OCI-LY7 (cell line): Measurements from ENCODE around the gene ZNF598. TPM values are rescaled to one million over a fixed set of nuclear protein-coding genes. Genes with fewer than 3 reads are reported as not detected.
A peak's percentile ranks its signal among the peaks of the same experiment; 100 is the strongest.

Experiments
- Bru-seq: library from RNA; stranded (reverse); fragments of 400-500 nt; gene quantifications from one replicate; lab custom pipeline; 2021; lab: Mats Ljungman, UMichigan
- BruChase-seq, 2 experiments: library from RNA; stranded (reverse); fragments of 400-500 nt; gene quantifications; one replicate each; lab custom pipeline; 2021; lab: Mats Ljungman, UMichigan
- BruUV-seq: library from RNA; stranded (reverse); fragments of 400-500 nt; replicated peaks from 2 replicates; lab custom pipeline; 2021; lab: Mats Ljungman, UMichigan
- CTCF ChIA-PET: fragments of 300-600 bp; sonication (Branson Sonifier 250); formaldehyde crosslinking; loops from one replicate; lab custom pipeline; 2022; ENCODE audit warnings: antibody characterized with exemption; ENCODE audit not compliant: unreplicated experiment; lab: Charles Lee
- POLR2A ChIA-PET: fragments of 300-600 bp; sonication (Branson Sonifier 250); formaldehyde crosslinking; loops from one replicate; lab custom pipeline; 2022; ENCODE audit warnings: antibody characterized with exemption; lab: Charles Lee
- DNase-seq: peaks from one replicate; pipeline ENCODE4 v3.0.0-alpha.2; 2015; ENCODE audit warnings: low spot score
- H2AFZ ChIP-seq: fragments of 200-600 bp; sonication (generic), shearing (Covaris generic); 2 replicates; pipeline ENCODE4 v1.6.1; 2014; ENCODE audit warnings: mild to moderate bottlenecking, antibody characterized with exemption, low read length, moderate library complexity
- H3K27ac ChIP-seq: fragments of 200-600 bp; sonication (generic); 2 replicates; pipeline ENCODE4 v1.5.1; 2014; ENCODE audit warnings: mixed run types, low read depth, mild to moderate bottlenecking, moderate library complexity, low read length, inconsistent platforms; ENCODE audit not compliant: poor library complexity, severe bottlenecking
- H3K36me3 ChIP-seq: fragments of 200-600 bp; sonication (generic); 2 replicates; pipeline ENCODE4 v1.6.1; 2014; ENCODE audit warnings: mild to moderate bottlenecking, antibody characterized with exemption, low read length, moderate library complexity, mixed read lengths; ENCODE audit not compliant: insufficient read depth
- H3K4me1 ChIP-seq: fragments of 200-600 bp; sonication (generic); 2 replicates; pipeline ENCODE4 v1.5.1; 2014; ENCODE audit warnings: mild to moderate bottlenecking, low read length; ENCODE audit not compliant: insufficient read depth, poor library complexity, severe bottlenecking
- H3K4me2 ChIP-seq: fragments of 200-600 bp; sonication (generic); 2 replicates; pipeline ENCODE4 v1.6.1; 2014; ENCODE audit warnings: mild to moderate bottlenecking, low read length
- H3K4me3 ChIP-seq: fragments of 200-600 bp; sonication (generic); 2 replicates; pipeline ENCODE4 v1.5.1; 2014; ENCODE audit warnings: mild to moderate bottlenecking, low read depth, low read length; ENCODE audit not compliant: poor library complexity, severe bottlenecking
- H3K79me2 ChIP-seq: fragments of 200-600 bp; sonication (generic); 2 replicates; pipeline ENCODE4 v1.6.1; 2016; ENCODE audit warnings: low read depth, mild to moderate bottlenecking, low read length, moderate library complexity, mixed read lengths; ENCODE audit not compliant: insufficient read depth
- H3K9me2 ChIP-seq: fragments of 200-600 bp; sonication (generic); 2 replicates; pipeline ENCODE4 v1.6.1; 2016; ENCODE audit warnings: mild to moderate bottlenecking, low read length, mixed read lengths; ENCODE audit not compliant: insufficient read depth
- H3K9me3 ChIP-seq: fragments of 200-600 bp; sonication (generic); 2 replicates; pipeline ENCODE4 v1.6.1; 2014; ENCODE audit warnings: mild to moderate bottlenecking, mixed run types, low read length, mixed read lengths
- H4K20me1 ChIP-seq: fragments of 200-600 bp; sonication (generic); 2 replicates; pipeline ENCODE4 v1.6.1; 2014; ENCODE audit warnings: mild to moderate bottlenecking, antibody characterized with exemption, low read length, moderate library complexity, mixed read lengths; ENCODE audit not compliant: insufficient read depth
- EZH2phosphoT487 ChIP-seq: fragments of 200-600 bp; sonication (generic); IDR thresholded peaks from 2 replicates; pipeline ENCODE4 v1.6.1; 2018; ENCODE audit warnings: low read depth, borderline replicate concordance, mild to moderate bottlenecking, mixed run types, antibody characterized with exemption, low read length, moderate library complexity, mixed read lengths
- intact Hi-C: fragments of 100-400 bp; cut with micrococcal nuclease; formaldehyde crosslinking; loops from one replicate; pipeline ENCODE4 v1.10.0; 2022; ENCODE audit not compliant: unreplicated experiment
- long read RNA-seq: library from polyadenylated mRNA; stranded (forward); transcript quantifications from one replicate; pipeline ENCODE4 v2.0.0, GENCODE V29; 2022
- total RNA-seq, 2 experiments: library from RNA; depleted of rRNA in 1 of 2; stranded (reverse); fragments of >200 nt in 1 of 2; shearing (Covaris generic) in 1 of 2; gene quantifications; 2 replicates each; pipeline ENCODE4 v1.2.3, GENCODE V29; 2014 to 2022
- TF ChIP-seq, protein P1 (sequence below): fragments of 200-600 bp; sonication (generic); conservative IDR thresholded peaks from 2 replicates; pipeline ENCODE4 v1.5.1; 2014; ENCODE audit warnings: mild to moderate bottlenecking, antibody characterized with exemption, low read length, moderate library complexity, mixed read lengths

ZNF598 gene
- total RNA-seq (2014; rRNA removed; shearing (Covaris generic)) (26.3 and 37.2 TPM in 2 replicates), total RNA-seq (2022) (80.4 and 83.8 TPM in 2 replicates), Bru-seq, nascent RNA (percentile 57 among the genes with signal in this experiment), BruChase-seq, experiment 1, labeled RNA remaining after a 6-hour chase (percentile 69 among the genes with signal in this experiment), BruChase-seq, experiment 2, labeled RNA remaining after a 2-hour chase (percentile 77 among the genes with signal in this experiment)
- long read RNA-seq, transcript ZNF598-204 (12 exons, 3,371 nt) = major isoform, 7 of 30 reads
- long read RNA-seq, partial matches to known transcripts = 9 of 30 reads
- long read RNA-seq, other reads (novel, unspliced or antisense) = 13 of 30 reads

DNA sequence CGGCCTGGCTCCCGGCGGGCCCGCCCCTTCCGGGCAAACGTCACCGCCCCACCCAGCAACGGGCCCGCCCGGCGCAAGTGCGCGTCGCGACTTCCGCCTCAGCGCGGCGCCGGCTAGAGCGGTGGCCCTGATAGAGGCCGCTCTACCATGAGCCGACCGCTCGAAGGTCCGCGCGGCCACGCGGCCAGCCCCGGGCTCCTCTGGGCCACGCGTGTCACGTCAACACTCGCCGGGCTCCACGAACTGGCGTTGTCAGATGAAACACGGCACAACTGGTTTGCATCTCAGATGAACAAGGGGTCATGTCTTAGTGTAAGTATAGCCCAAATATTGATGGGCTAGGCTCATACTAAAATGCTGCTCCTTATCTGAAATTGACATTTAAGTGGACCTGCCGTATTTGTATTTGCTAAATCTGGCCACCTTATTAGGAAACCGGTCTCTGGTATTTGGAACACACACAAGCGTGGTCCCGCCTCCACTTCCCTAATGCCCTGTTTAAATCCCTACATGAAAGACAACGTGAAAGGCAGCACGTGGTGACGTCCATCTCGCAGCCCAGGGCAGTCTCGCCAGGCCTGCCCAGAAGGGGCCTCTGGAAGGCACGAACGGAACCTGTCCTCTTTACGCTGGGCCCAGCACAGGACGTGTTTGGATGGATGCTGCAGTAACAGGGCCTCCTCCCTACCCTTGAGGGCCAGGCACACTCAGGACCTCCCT is at the start of gene ZNF598:
TSS of gene ZNF598 (minus strand) at position 31 of the 720 bp plus-strand sequence.
- TSS peak; percentile 97 for BruUV-seq
- H3K9me2 ChIP-seq = no peaks in the 10 kb centered on the region
- H3K27ac ChIP-seq = peak within 1 kb of the TSS; percentile 66
- peaks cover 42% of the 10 kb centered on the region for H3K79me2 ChIP-seq
- peak within 1 kb of the TSS; percentile 80; the same call in 1 of the 2 replicates for H2AFZ ChIP-seq
- CTCF ChIA-PET = no interaction called here
- H3K4me1 ChIP-seq = peaks cover 27% of the 10 kb centered on the region
- POLR2A ChIA-PET = no interaction called here
- DNase-seq = peak; percentile 92
- intact Hi-C loops = loop anchor here (2.0 kb wide), 1 partner anchor 67 kb away; the partner anchor contains the start of gene MSRB1
- peaks cover 10% of the 10 kb centered on the region; the same call in 1 of the 2 replicates for H4K20me1 ChIP-seq
- TF ChIP-seq EZH2phosphoT487 = no peak
- TF ChIP-seq, protein P1, sequence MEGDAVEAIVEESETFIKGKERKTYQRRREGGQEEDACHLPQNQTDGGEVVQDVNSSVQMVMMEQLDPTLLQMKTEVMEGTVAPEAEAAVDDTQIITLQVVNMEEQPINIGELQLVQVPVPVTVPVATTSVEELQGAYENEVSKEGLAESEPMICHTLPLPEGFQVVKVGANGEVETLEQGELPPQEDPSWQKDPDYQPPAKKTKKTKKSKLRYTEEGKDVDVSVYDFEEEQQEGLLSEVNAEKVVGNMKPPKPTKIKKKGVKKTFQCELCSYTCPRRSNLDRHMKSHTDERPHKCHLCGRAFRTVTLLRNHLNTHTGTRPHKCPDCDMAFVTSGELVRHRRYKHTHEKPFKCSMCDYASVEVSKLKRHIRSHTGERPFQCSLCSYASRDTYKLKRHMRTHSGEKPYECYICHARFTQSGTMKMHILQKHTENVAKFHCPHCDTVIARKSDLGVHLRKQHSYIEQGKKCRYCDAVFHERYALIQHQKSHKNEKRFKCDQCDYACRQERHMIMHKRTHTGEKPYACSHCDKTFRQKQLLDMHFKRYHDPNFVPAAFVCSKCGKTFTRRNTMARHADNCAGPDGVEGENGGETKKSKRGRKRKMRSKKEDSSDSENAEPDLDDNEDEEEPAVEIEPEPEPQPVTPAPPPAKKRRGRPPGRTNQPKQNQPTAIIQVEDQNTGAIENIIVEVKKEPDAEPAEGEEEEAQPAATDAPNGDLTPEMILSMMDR = no peak
- peak within 1 kb of the TSS; percentile 100 for H3K4me2 ChIP-seq
- peak within 1 kb of the TSS; percentile 93 for H3K4me3 ChIP-seq
- H3K36me3 ChIP-seq = peaks cover 13% of the 10 kb centered on the region; the same call in 1 of the 2 replicates
- H3K9me3 ChIP-seq = no peaks in the 10 kb centered on the region

DNA sequence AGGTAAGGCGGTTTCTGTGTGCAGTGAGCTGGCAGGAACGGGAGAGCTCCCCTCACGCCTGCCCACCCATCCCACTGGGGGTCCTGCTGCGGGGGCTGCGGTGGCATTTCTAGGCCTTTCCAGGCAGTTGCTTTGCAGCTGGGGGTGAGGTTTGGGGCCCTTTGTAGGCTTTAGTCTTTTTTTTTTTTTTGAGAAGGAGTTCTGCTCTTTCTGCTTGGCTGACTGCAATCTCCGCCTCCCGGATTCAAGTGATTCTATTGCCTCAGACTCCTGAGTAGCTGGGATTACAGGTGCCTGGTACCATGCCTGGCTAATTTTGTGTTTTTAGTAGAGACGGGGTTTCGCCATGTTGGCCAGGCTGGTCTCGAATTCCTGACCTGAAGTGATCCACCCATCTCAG is 49.3 kb upstream of the ZNF598 start:
- no peaks in the 10 kb centered on the region for H3K9me2 ChIP-seq
- DNase-seq = no peak
- no peak overlapping the region for H3K27ac ChIP-seq
- CTCF ChIA-PET = no interaction called here
- no peaks in the 10 kb centered on the region for H3K9me3 ChIP-seq
- H4K20me1 ChIP-seq = no peaks in the 10 kb centered on the region
- H3K4me1 ChIP-seq = no peaks in the 10 kb centered on the region
- intact Hi-C loops = no loop called here
- no peak for TF ChIP-seq EZH2phosphoT487
- TF ChIP-seq, protein P1 = no peak
- BruUV-seq = no TSS peak
- peaks cover 34% of the 10 kb centered on the region; the same call in 1 of the 2 replicates for H3K36me3 ChIP-seq
- no peak overlapping the region for H3K4me2 ChIP-seq
- no peak overlapping the region for H3K4me3 ChIP-seq
- POLR2A ChIA-PET = no interaction called here
- no peaks in the 10 kb centered on the region for H3K79me2 ChIP-seq
- no peak overlapping the region for H2AFZ ChIP-seq
